NCI-H82 (cell line): Measurements from ENCODE around the gene LHFPL3.
"Not testable (repeated sequence)": the region's sequence is repeated elsewhere in the genome, so short reads cannot be mapped to it uniquely, and the experiment has no call there.

Source experiments
- DNase-seq: peaks from one replicate; lab custom pipeline; 2025; lab: John Stamatoyannopoulos, UW

The LHFPL3 gene

DNA sequence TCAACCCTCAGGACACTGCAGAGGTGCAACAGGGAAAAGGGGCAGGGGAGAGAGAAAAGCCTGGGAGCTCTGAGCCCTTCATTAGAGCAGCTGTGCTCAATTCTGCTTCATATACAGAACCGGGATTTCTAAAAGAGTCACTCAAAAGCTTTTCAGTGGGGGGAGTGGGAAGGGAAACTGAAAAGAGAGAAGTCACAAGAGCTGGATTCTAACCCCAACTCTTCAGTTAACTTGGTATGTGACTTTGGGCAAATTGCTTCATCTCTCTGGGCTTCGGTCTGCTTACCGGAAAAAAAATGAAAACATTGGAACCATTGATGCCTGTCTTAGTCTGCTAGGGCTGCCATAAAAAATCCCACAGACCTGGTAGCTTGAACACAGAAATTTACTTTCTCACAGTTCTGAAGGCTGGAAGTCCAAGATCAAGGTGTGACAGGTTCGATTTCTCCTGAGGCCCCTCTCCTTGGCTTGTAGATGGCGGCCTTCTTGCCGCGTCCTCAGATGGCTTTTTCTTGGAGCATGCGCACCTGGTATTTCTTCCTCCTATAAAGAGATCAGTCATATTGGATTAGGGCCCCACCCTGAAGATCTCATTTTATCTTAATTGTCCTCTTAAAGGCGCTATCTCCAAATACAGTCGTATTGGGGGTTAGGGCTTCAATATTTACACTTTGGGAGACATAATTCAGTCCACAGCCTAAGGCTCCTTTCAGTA lies 567.3 kb downstream of the LHFPL3 start:
- DNase-seq = peak; percentile 96

DNA sequence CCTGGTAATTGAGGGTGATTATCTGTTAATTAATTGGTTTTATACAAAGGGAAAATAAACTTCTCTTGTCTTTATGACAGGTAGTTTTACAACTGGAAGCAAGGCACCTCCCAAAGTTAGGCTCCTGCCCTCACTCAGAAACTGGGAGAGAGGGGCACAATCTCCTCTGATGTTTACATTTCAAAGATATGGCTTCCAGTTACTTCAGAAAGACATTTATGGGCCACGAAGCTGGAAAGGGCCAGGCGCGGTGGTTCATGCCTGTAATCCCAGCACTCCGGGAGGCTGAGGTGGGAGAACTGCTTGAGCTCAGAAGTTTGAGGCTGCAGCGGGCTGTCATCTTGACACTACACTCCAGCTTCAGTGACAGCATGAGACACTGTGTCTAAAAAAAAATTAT lies 570.0 kb downstream of the LHFPL3 start:
- no peak for DNase-seq

GRCh38 chr7:104900525-104901239 lies 572.3 kb downstream of the LHFPL3 start:
- DNase-seq = no peak

DNA sequence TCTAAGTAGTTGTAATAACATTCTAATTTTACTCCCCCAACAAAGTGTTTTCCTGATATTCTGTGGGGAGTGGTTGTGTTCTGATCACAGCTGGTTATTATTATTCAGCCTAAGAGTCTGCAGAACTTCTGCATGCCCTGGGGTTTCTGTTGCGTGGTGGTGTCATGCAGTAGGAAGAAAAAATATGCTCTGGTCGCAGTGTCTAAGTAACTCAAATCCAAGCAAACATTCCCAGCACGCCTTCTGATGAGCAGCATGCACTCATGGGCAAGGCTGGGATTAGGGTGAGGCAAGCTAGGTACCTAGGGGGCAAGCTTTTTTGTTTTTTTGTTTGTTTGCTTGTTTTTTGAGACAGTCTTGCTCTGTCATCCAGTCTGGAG lies 572.8 kb downstream of the LHFPL3 start:
- no peak for DNase-seq

DNA sequence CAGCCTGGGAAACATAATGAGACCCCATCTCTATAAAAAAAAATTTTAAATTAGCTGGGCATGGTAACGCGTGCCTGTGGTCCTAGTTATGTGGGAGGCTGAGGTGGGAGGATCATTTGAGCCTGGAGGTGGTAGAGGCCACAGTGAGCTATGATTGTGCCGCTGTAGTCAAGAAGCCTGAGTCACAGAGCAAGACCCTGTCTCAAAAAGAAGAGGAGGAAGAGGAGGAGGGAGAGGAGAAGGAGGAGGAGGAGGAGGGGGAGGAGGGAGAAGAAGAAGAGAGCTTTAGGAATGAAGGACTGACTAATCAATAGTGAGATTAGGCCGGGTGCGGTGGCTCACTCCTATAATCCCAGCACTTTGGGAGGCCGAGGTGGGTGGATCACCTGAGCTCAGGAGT lies 573.8 kb downstream of the LHFPL3 start:
- DNase-seq = no peak

GRCh38 chr7:104903044-104903443 lies 574.6 kb downstream of the LHFPL3 start:
- DNase-seq = no peak

DNA sequence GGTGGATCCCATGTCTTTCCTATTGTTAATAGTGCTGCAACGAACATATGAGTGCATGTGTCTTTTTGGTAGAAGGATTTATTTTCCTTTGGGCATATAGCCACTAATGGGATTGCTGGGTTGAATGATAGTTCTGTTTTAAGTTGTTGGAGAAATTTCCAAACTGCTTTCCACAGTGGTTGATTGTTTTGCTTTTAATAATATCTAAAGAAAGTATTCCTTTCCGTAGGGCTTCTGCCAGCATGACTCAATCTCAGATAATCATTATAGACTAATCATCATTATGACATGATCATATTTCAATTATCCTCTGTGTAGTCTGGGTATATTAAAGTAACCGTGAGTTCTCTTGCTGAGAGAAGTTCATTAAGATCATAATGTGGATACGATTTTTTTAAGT lies 575.4 kb downstream of the LHFPL3 start:
- DNase-seq = no peak

- no peak for DNase-seq
These were observed 577.6 kb downstream of the LHFPL3 start for GRCh38 chr7:104906032-104906431.

DNA sequence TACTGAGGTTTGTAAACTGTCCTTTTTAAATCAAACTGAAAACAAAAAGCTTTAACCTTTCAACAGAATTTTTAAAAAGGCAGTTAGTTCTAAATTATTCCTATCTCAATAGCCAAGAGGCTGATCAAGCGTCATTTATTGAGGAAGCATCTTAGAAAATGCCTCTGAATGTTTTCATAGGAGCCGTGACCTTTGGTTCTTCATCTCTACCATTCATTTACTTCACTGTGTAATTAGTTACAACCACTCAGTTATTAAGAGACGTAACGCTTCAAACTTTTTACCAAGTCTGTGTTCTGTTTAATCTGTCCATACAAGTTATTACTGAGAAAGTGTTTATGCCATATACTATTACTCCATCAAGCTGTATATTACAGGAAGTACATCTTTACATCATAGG lies 578.2 kb downstream of the LHFPL3 start:
- DNase-seq = no peak

GRCh38 chr7:104908636-104909035 lies 580.2 kb downstream of the LHFPL3 start:
- no peak for DNase-seq

DNA sequence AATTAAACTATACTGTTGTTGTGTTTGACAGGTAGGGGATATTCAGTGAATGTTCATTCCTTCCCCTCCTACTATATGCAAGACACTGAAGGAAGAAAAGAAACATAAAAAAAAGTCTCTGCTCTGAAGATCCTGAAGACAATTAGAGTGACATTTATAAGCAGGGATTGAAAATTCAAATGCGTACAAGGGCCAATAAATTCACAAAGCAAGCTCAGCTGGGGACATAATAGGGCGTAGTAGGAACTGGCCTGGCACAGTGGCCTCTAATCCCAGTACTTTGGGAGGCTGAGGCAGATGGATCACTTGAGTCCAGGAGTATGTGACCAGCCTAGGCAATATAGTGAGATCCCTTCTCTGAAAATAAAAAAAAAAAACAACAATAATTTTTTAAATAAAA lies 580.7 kb downstream of the LHFPL3 start:
- no peak for DNase-seq

GRCh38 chr7:104914421-104914820 lies 586.0 kb downstream of the LHFPL3 start:
- DNase-seq = no peak

- DNase-seq = no peak
These were observed 593.2 kb downstream of the LHFPL3 start for GRCh38 chr7:104921596-104921995.

DNA sequence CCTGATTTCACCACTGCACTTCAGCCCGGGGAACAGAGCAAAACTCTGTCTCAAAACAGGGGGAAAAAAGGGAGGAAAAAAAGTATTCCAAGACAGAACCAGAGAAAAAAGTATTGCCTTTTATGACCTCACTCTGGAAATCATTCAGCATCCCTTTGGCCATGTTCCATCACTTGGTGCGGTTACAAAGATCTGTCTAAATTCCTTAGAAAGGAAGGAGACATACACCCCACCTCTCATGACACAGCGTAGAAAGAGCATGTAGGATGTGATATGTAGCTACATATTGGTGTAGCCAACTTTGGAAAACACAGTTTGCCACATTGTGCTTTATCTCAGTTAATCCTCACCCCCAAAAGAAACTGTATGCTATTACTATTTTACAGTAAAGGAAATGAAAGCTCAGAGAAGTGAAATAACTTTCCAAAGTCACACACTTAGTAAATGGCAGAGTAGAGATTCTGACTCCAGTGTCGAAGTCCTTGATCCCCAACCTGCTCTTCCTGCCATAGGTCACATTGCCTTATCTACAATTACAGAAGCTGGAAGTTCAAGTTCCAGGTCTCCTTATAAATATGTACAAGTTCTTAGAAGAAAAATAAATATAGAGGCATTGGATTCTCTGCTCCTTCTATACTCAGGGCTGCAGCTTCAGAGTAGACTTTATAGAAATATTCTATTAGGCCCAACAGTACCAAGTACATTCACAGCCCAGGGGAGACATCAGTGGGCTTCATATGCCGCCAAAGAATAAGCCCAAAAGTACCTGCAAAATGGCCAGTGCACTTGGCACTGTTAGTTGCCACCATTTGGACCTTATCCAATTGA lies 594.0 kb downstream of the LHFPL3 start:
- DNase-seq = no peak

DNA sequence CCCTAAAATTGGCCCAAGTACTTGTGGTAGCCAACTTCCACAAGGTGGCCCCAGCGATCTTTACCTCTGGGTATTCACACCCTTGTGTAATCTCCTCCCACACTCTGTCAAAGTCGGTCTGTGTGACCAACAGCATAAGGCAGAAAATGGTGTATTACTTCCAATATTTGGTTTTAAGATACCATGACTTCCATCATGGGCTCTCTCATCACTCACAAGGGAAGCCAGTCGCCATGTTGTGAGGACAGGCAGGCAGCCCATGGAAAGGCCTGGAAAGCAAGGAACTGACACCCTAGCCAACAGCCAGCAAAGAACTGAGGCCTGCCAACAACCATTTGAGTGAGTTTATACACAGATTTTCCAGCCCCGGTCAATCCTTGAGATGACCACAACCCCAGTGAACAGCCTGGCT lies 594.6 kb downstream of the LHFPL3 start:
- peak; percentile 93 for DNase-seq

GRCh38 chr7:104926189-104926588 lies 597.8 kb downstream of the LHFPL3 start:
- DNase-seq = not testable (repeated sequence)

DNA sequence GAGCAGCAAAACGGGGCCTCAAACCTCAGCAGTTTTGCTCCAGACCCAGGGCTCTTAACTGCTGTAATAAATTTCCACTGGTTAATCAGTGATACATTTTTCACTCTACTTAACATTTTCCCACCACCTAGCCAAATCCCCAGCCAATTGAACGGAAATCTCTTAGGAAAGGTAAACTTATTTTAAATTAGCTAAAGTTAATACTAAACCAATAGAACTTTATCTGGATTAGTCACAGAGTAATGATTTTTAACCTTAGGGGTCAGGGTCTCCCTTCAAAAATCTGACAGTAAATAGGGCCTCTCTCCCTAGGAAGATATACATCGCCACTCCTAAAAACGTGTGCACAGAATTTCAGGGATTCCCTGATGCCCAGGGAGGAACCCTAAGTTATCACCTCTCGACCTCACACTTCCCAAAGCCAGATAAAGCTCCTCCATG lies 598.2 kb downstream of the LHFPL3 start:
- DNase-seq = no peak

- no peak for DNase-seq
These were observed 598.7 kb downstream of the LHFPL3 start for GRCh38 chr7:104927055-104927454.

- DNase-seq = peak; percentile 67
These were observed 600.5 kb downstream of the LHFPL3 start for GRCh38 chr7:104928721-104929400.

DNA sequence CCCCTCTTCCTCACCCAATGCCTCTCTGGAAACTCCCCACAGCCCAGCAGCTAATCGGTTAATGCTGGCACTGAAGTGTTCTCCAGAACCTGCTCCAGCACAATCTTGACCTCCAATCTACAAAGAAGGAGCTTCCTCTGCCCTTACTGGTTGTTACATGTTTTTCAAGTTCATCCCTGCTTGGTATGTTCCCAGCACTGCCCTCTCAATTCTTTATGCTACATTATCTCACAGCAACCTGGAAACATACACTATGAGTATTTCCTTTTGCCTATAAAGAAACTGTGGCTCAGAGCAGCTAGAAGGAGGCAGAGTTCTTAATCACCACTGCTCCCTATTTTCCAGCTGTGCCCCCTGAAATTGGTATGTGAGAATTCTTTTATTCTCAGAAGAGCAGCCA lies 601.5 kb downstream of the LHFPL3 start:
- DNase-seq = no peak

GRCh38 chr7:104931181-104931781 lies 602.9 kb downstream of the LHFPL3 start:
- peak; percentile 75 for DNase-seq

DNA sequence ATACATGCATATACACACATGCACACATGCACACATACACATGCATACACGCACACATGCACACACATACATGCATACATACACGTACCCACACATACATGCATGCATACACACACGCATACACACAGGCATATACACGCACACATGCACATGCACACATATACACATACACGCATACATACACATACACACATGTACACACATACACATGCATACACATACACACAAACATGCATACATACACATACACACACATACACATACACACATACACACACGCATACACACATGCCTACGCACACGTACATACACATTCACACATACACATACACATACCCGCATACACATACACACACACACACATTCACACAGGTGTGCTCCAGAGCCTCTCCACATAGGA lies 604.6 kb downstream of the LHFPL3 start:
- no peak for DNase-seq
